OCI-LY7 (cell line): ENCODE data around the gene BRICD5. TPM values are rescaled to one million over a fixed set of nuclear protein-coding genes. Genes with fewer than 3 reads are reported as not detected.

Experiments
- BruUV-seq: library from RNA; stranded (reverse); fragments of 400-500 nt; replicated peaks from 2 replicates; lab custom pipeline; 2021; lab: Mats Ljungman, UMichigan
- CTCF ChIA-PET: fragments of 300-600 bp; sonication (Branson Sonifier 250); formaldehyde crosslinking; loops from one replicate; lab custom pipeline; 2022; ENCODE audit warnings: antibody characterized with exemption; ENCODE audit not compliant: unreplicated experiment; lab: Charles Lee
- POLR2A ChIA-PET: fragments of 300-600 bp; sonication (Branson Sonifier 250); formaldehyde crosslinking; loops from one replicate; lab custom pipeline; 2022; ENCODE audit warnings: antibody characterized with exemption; lab: Charles Lee
- DNase-seq: peaks from one replicate; pipeline ENCODE4 v3.0.0-alpha.2; 2015; ENCODE audit warnings: low spot score
- H2AFZ ChIP-seq: fragments of 200-600 bp; sonication (generic), shearing (Covaris generic); 2 replicates; pipeline ENCODE4 v1.6.1; 2014; ENCODE audit warnings: mild to moderate bottlenecking, antibody characterized with exemption, low read length, moderate library complexity
- H3K27ac ChIP-seq: fragments of 200-600 bp; sonication (generic); 2 replicates; pipeline ENCODE4 v1.5.1; 2014; ENCODE audit warnings: mixed run types, low read depth, mild to moderate bottlenecking, moderate library complexity, low read length, inconsistent platforms; ENCODE audit not compliant: poor library complexity, severe bottlenecking
- H3K36me3 ChIP-seq: fragments of 200-600 bp; sonication (generic); 2 replicates; pipeline ENCODE4 v1.6.1; 2014; ENCODE audit warnings: mild to moderate bottlenecking, antibody characterized with exemption, low read length, moderate library complexity, mixed read lengths; ENCODE audit not compliant: insufficient read depth
- H3K4me1 ChIP-seq: fragments of 200-600 bp; sonication (generic); 2 replicates; pipeline ENCODE4 v1.5.1; 2014; ENCODE audit warnings: mild to moderate bottlenecking, low read length; ENCODE audit not compliant: insufficient read depth, poor library complexity, severe bottlenecking
- H3K4me2 ChIP-seq: fragments of 200-600 bp; sonication (generic); 2 replicates; pipeline ENCODE4 v1.6.1; 2014; ENCODE audit warnings: mild to moderate bottlenecking, low read length
- H3K4me3 ChIP-seq: fragments of 200-600 bp; sonication (generic); 2 replicates; pipeline ENCODE4 v1.5.1; 2014; ENCODE audit warnings: mild to moderate bottlenecking, low read depth, low read length; ENCODE audit not compliant: poor library complexity, severe bottlenecking
- H3K79me2 ChIP-seq: fragments of 200-600 bp; sonication (generic); 2 replicates; pipeline ENCODE4 v1.6.1; 2016; ENCODE audit warnings: low read depth, mild to moderate bottlenecking, low read length, moderate library complexity, mixed read lengths; ENCODE audit not compliant: insufficient read depth
- H3K9me2 ChIP-seq: fragments of 200-600 bp; sonication (generic); 2 replicates; pipeline ENCODE4 v1.6.1; 2016; ENCODE audit warnings: mild to moderate bottlenecking, low read length, mixed read lengths; ENCODE audit not compliant: insufficient read depth
- H3K9me3 ChIP-seq: fragments of 200-600 bp; sonication (generic); 2 replicates; pipeline ENCODE4 v1.6.1; 2014; ENCODE audit warnings: mild to moderate bottlenecking, mixed run types, low read length, mixed read lengths
- H4K20me1 ChIP-seq: fragments of 200-600 bp; sonication (generic); 2 replicates; pipeline ENCODE4 v1.6.1; 2014; ENCODE audit warnings: mild to moderate bottlenecking, antibody characterized with exemption, low read length, moderate library complexity, mixed read lengths; ENCODE audit not compliant: insufficient read depth
- EZH2phosphoT487 ChIP-seq: fragments of 200-600 bp; sonication (generic); IDR thresholded peaks from 2 replicates; pipeline ENCODE4 v1.6.1; 2018; ENCODE audit warnings: low read depth, borderline replicate concordance, mild to moderate bottlenecking, mixed run types, antibody characterized with exemption, low read length, moderate library complexity, mixed read lengths
- intact Hi-C: fragments of 100-400 bp; cut with micrococcal nuclease; formaldehyde crosslinking; loops from one replicate; pipeline ENCODE4 v1.10.0; 2022; ENCODE audit not compliant: unreplicated experiment
- total RNA-seq, 2 experiments: library from RNA; depleted of rRNA in 1 of 2; stranded (reverse); fragments of >200 nt in 1 of 2; shearing (Covaris generic) in 1 of 2; gene quantifications; 2 replicates each; pipeline ENCODE4 v1.2.3, GENCODE V29; 2014 to 2022
- TF ChIP-seq, protein P1 (sequence below): fragments of 200-600 bp; sonication (generic); conservative IDR thresholded peaks from 2 replicates; pipeline ENCODE4 v1.5.1; 2014; ENCODE audit warnings: mild to moderate bottlenecking, antibody characterized with exemption, low read length, moderate library complexity, mixed read lengths

BRICD5 gene
- total RNA-seq, 2 experiments from 2014 or later, result 30.4 to 31.7 TPM

GRCh38 chr16:2189252-2189893, 21.3 kb downstream of the BRICD5 start:
- H3K9me3 ChIP-seq, result no peaks in the 10 kb centered on the region
- no peaks in the 10 kb centered on the region for H3K9me2 ChIP-seq
- H3K4me2 ChIP-seq, result no peak overlapping the region
- ChIA-PET CTCF (interaction anchor here (0.5 kb wide), 1 partner anchor 8 kb away, joined by 3 read pairs; no protein-coding TSS in a partner anchor), POLR2A (interaction anchor here (0.7 kb wide), 1 partner anchor 1234 kb away, joined by 3 read pairs; no protein-coding TSS in a partner anchor)
- no peak overlapping the region for H3K4me3 ChIP-seq
- DNase-seq, result no peak
- no peak overlapping the region for H2AFZ ChIP-seq
- H3K4me1 ChIP-seq, result no peaks in the 10 kb centered on the region
- H3K79me2 ChIP-seq, result no peaks in the 10 kb centered on the region
- H4K20me1 ChIP-seq, result no peaks in the 10 kb centered on the region
- H3K27ac ChIP-seq, result no peak overlapping the region
- no peak for TF ChIP-seq EZH2phosphoT487
- TF ChIP-seq, protein P1, sequence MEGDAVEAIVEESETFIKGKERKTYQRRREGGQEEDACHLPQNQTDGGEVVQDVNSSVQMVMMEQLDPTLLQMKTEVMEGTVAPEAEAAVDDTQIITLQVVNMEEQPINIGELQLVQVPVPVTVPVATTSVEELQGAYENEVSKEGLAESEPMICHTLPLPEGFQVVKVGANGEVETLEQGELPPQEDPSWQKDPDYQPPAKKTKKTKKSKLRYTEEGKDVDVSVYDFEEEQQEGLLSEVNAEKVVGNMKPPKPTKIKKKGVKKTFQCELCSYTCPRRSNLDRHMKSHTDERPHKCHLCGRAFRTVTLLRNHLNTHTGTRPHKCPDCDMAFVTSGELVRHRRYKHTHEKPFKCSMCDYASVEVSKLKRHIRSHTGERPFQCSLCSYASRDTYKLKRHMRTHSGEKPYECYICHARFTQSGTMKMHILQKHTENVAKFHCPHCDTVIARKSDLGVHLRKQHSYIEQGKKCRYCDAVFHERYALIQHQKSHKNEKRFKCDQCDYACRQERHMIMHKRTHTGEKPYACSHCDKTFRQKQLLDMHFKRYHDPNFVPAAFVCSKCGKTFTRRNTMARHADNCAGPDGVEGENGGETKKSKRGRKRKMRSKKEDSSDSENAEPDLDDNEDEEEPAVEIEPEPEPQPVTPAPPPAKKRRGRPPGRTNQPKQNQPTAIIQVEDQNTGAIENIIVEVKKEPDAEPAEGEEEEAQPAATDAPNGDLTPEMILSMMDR, result no peak
- no TSS peak for BruUV-seq
- no peaks in the 10 kb centered on the region for H3K36me3 ChIP-seq
- intact Hi-C loops, result no loop called here

DNA sequence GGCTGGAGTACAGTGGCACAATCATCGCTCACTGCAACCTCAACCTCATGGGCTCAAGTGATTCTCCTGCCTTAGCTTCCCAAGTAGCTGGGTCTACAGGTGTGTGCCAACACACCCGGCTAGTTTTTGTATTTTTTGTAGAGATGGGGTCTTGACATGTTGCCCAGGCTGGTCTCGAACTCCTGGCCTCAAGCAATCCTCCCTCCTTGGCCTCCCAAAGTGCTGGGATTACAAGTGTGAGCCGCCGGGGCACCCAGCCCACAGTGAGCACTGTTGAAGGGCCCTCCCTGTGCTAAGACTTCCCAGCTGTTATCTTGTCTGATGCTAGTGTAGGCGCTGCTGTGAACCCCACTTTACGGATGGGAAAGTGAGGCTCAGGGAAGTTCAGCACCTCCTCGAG, 22.3 kb downstream of the BRICD5 start:
- no peaks in the 10 kb centered on the region for H3K9me2 ChIP-seq
- no peak overlapping the region for H3K4me3 ChIP-seq
- CTCF ChIA-PET, result no interaction called here
- no peaks in the 10 kb centered on the region for H3K4me1 ChIP-seq
- no TSS peak for BruUV-seq
- no peak overlapping the region for H3K27ac ChIP-seq
- POLR2A ChIA-PET, result interaction anchor here (0.5 kb wide), 1 partner anchor 9 kb away, joined by 3 read pairs; no protein-coding TSS in a partner anchor
- no peaks in the 10 kb centered on the region for H3K9me3 ChIP-seq
- intact Hi-C loops, result no loop called here
- H3K36me3 ChIP-seq, result no peaks in the 10 kb centered on the region
- H2AFZ ChIP-seq, result no peak overlapping the region
- no peaks in the 10 kb centered on the region for H4K20me1 ChIP-seq
- no peak for TF ChIP-seq EZH2phosphoT487
- TF ChIP-seq, protein P1, result no peak
- no peaks in the 10 kb centered on the region for H3K79me2 ChIP-seq
- no peak for DNase-seq
- H3K4me2 ChIP-seq, result no peak overlapping the region

DNA sequence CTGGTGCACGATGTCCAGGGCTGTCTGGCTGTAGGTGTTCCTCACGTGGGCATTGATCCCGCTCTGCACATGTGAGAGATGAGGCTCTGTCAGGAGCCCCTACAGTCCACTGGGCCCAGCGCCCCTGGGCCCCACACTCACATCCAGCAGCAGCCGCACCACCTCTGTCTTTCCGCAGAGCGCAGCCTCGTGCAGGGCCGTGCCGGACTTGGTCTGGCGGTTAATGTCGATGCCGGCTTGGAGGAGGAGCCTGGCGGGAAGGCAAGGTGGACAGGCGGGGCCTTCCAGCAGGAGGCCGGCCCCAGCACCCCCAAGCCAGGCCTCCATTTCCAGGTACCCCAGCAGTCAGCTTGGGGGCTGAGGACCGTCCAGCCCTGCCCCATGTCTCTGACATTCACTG, 23.5 kb downstream of the BRICD5 start:
- intact Hi-C loops, result no loop called here
- ChIA-PET CTCF (no interaction called here), POLR2A (no interaction called here)
- Histone ChIP-seq H3K27ac (no peak overlapping the region), H3K4me3 (no peak overlapping the region), H3K4me2 (no peak overlapping the region), H4K20me1 (no peaks in the 10 kb centered on the region), H3K4me1 (no peaks in the 10 kb centered on the region), H3K36me3 (peaks cover 4% of the 10 kb centered on the region; the same call in 1 of the 2 replicates), H3K9me3 (no peaks in the 10 kb centered on the region), H3K79me2 (no peaks in the 10 kb centered on the region), H3K9me2 (no peaks in the 10 kb centered on the region), H2AFZ (no peak overlapping the region)
- no TSS peak for BruUV-seq
- no peak for DNase-seq
- TF ChIP-seq, protein P1, result no peak
- no peak for TF ChIP-seq EZH2phosphoT487
